PC-9 (cell line): ENCODE results near the gene ACER3. TPM values are rescaled to one million over a fixed set of nuclear protein-coding genes. Genes with fewer than 3 reads are reported as not detected.
A peak's percentile ranks its signal among the peaks of the same experiment; 100 is the strongest.

Experiments used
- Bru-seq: library from RNA; stranded (reverse); fragments of 400-500 nt; gene quantifications from one replicate; lab custom pipeline; 2021; lab: Mats Ljungman, UMichigan
- BruChase-seq, 2 experiments: library from RNA; stranded (reverse); fragments of 400-500 nt; gene quantifications; one replicate each; lab custom pipeline; 2021; lab: Mats Ljungman, UMichigan
- BruUV-seq: library from RNA; stranded (reverse); fragments of 400-500 nt; replicated peaks from 2 replicates; lab custom pipeline; 2021; lab: Mats Ljungman, UMichigan
- CTCF ChIA-PET: fragments of 300-600 bp; sonication (Branson Sonifier 250); formaldehyde crosslinking; loops from one replicate; lab custom pipeline; 2022; ENCODE audit warnings: antibody characterized with exemption; lab: Charles Lee
- POLR2A ChIA-PET: fragments of 300-600 bp; sonication (Branson Sonifier 250); formaldehyde crosslinking; loops from one replicate; lab custom pipeline; 2022; ENCODE audit warnings: antibody characterized with exemption; ENCODE audit not compliant: unreplicated experiment; lab: Charles Lee
- DNase-seq, 2 experiments: peaks; one replicate each; pipeline versions ENCODE4 v3.0.0 to v3.0.0-alpha.2; 2015 to 2022; ENCODE audit warnings: mixed read lengths in 1 of 2
- H2AFZ ChIP-seq: fragments of 200-600 bp; sonication (generic); 2 replicates; pipeline ENCODE4 v1.8.1; 2017; ENCODE audit warnings: antibody characterized with exemption
- H3F3A ChIP-seq: fragments of 200-600 bp; sonication (generic); 2 replicates; pipeline ENCODE4 v1.8.1; 2017; ENCODE audit warnings: antibody characterized with exemption, mild to moderate bottlenecking, low read depth; ENCODE audit not compliant: insufficient read depth
- H3K27ac ChIP-seq: fragments of 200-600 bp; sonication (generic); 2 replicates; pipeline ENCODE4 v1.6.1; 2016; ENCODE audit warnings: mixed run types
- H3K27me3 ChIP-seq: fragments of 200-600 bp; sonication (generic); 2 replicates; pipeline ENCODE4 v1.6.1; 2016; ENCODE audit warnings: low read depth, mixed run types; ENCODE audit not compliant: insufficient read depth
- H3K36me3 ChIP-seq: fragments of 200-600 bp; sonication (generic); 2 replicates; pipeline ENCODE4 v1.6.1; 2016; ENCODE audit warnings: low read depth, mixed run types
- H3K4me1 ChIP-seq: fragments of 200-600 bp; sonication (generic); replicated peaks from 2 replicates; pipeline ENCODE4 v1.6.1; 2016; ENCODE audit warnings: mixed run types; ENCODE audit not compliant: insufficient read depth
- H3K4me2 ChIP-seq: fragments of 200-600 bp; sonication (generic); 2 replicates; pipeline ENCODE4 v1.6.1; 2017; ENCODE audit warnings: mixed run types
- H3K4me3 ChIP-seq: fragments of 200-600 bp; sonication (generic); 2 replicates; pipeline ENCODE4 v1.6.1; 2016; ENCODE audit warnings: mixed run types
- H3K79me2 ChIP-seq: fragments of 200-600 bp; sonication (generic); 2 replicates; pipeline ENCODE4 v1.6.1; 2017; ENCODE audit warnings: low read depth, mixed run types
- H3K9me2 ChIP-seq: fragments of 200-600 bp; sonication (generic); 2 replicates; pipeline ENCODE4 v1.8.1; 2017; ENCODE audit warnings: mild to moderate bottlenecking; ENCODE audit not compliant: insufficient read depth
- H3K9me3 ChIP-seq: fragments of 200-600 bp; sonication (generic); 2 replicates; pipeline ENCODE4 v1.8.1; 2016; ENCODE audit warnings: low read depth; ENCODE audit not compliant: insufficient read depth
- H4K20me1 ChIP-seq: fragments of 200-600 bp; sonication (generic); 2 replicates; pipeline ENCODE4 v1.8.1; 2017; ENCODE audit not compliant: insufficient read depth
- CTCF ChIP-seq: fragments of 200-600 bp; sonication (generic); conservative IDR thresholded peaks from 2 replicates; pipeline ENCODE4 v1.6.1; 2017; ENCODE audit warnings: mixed run types, antibody characterized with exemption, mild to moderate bottlenecking, moderate library complexity
- EZH2 ChIP-seq: fragments of 200-600 bp; sonication (generic); IDR thresholded peaks from 2 replicates; pipeline ENCODE4 v1.8.0; 2017; ENCODE audit warnings: antibody characterized with exemption, low read depth
- intact Hi-C: fragments of 100-400 bp; cut with micrococcal nuclease; formaldehyde crosslinking; loops from one replicate; pipeline ENCODE4 v1.10.0; 2022; ENCODE audit not compliant: unreplicated experiment
- long read RNA-seq: library from polyadenylated mRNA; stranded (forward); transcript quantifications from one replicate; pipeline ENCODE4 v2.0.0, GENCODE V29; 2022
- total RNA-seq: library from RNA; stranded (reverse); gene quantifications from 2 replicates; pipeline ENCODE4 v1.2.3, GENCODE V29; 2021

ACER3 gene
- total RNA-seq (15.8 and 21.3 TPM in 2 replicates), Bru-seq, nascent RNA (percentile 72 among the genes with signal in this experiment), BruChase-seq, experiment 1, labeled RNA remaining after a 2-hour chase (percentile 67 among the genes with signal in this experiment), BruChase-seq, experiment 2, labeled RNA remaining after a 6-hour chase (percentile 66 among the genes with signal in this experiment)
- long read RNA-seq, full-length matches to known transcripts = 16 of 23 reads
- long read RNA-seq, partial matches to known transcripts = 4 of 23 reads
- long read RNA-seq, other reads (novel, unspliced or antisense) = 3 of 23 reads

- peak; percentile 69 to 96 for DNase-seq
- no TSS peak for BruUV-seq
- TF ChIP-seq EZH2 (no peak), CTCF (peak; percentile 45; the same call in 1 of the 2 replicates)
- no peaks in the 10 kb centered on the region for H3K27me3 ChIP-seq
- H2AFZ ChIP-seq = peak within 1 kb of the TSS; percentile 93
- no peak within 1 kb of the TSS for H3K27ac ChIP-seq
- peaks cover 36% of the 10 kb centered on the region for H3K79me2 ChIP-seq
- no peaks in the 10 kb centered on the region for H3K9me3 ChIP-seq
- POLR2A ChIA-PET = interaction anchor here (0.6 kb wide), 2 partner anchors 24 to 68 kb away, joined by 3 to 4 read pairs; no protein-coding TSS in a partner anchor
- H4K20me1 ChIP-seq = no peaks in the 10 kb centered on the region
- peaks cover 7% of the 10 kb centered on the region; the same call in 1 of the 2 replicates for H3F3A ChIP-seq
- H3K36me3 ChIP-seq = peaks cover 4% of the 10 kb centered on the region
- H3K4me1 ChIP-seq = peaks cover 20% of the 10 kb centered on the region
- CTCF ChIA-PET = interaction anchor here (0.7 kb wide), 1 partner anchor 39 kb away, joined by 3 read pairs; no protein-coding TSS in a partner anchor
- intact Hi-C loops = loop anchor here (5.0 kb wide), 1 partner anchor 54 kb away; no protein-coding TSS in a partner anchor
- peak within 1 kb of the TSS; percentile 95 for H3K4me2 ChIP-seq
- no peaks in the 10 kb centered on the region for H3K9me2 ChIP-seq
- peak within 1 kb of the TSS; percentile 94 for H3K4me3 ChIP-seq
Measured at GRCh38 chr11:76860539-76861475, at the start of gene ACER3. ACER3 (plus strand) TSS chr11:76860918; CDS start chr11:76860977, 59 bp downstream.

- CTCF ChIA-PET = no interaction called here
- intact Hi-C loops = no loop called here
- H3K79me2 ChIP-seq = no peaks in the 10 kb centered on the region
Measured at GRCh38 chr11:76811259-76811658, 49.5 kb upstream of the ACER3 start.

More at GRCh38 chr11:76811259-76811658, 49.5 kb upstream of the ACER3 start:
- H3K4me1 ChIP-seq = no peaks in the 10 kb centered on the region
- POLR2A ChIA-PET = no interaction called here
- no peaks in the 10 kb centered on the region for H4K20me1 ChIP-seq
- H3K4me2 ChIP-seq = no peak overlapping the region
- peaks cover 13% of the 10 kb centered on the region for H3K9me3 ChIP-seq
- DNase-seq = no peak
- H3K27ac ChIP-seq = no peak overlapping the region
- BruUV-seq = no TSS peak
- no peaks in the 10 kb centered on the region for H3K27me3 ChIP-seq
- no peak overlapping the region for H3K4me3 ChIP-seq
- H2AFZ ChIP-seq = no peak overlapping the region
- TF ChIP-seq EZH2 (no peak), CTCF (no peak)
- H3K36me3 ChIP-seq = no peaks in the 10 kb centered on the region
- H3F3A ChIP-seq = peaks cover 7% of the 10 kb centered on the region; the same call in 1 of the 2 replicates
- H3K9me2 ChIP-seq = no peaks in the 10 kb centered on the region
